Kidney (tissue), 14 donors: Measurements from ENCODE around the gene CSKMT. TPM values are rescaled to one million over a fixed set of nuclear protein-coding genes. Genes with fewer than 3 reads are reported as not detected.
"Not testable (repeated sequence)": the region's sequence is repeated elsewhere in the genome, so short reads cannot be mapped to it uniquely, and the experiment has no call there.

Experiments used
- DNase-seq, 5 donors: peaks; one replicate each; pipeline ENCODE4 v3.0.0-alpha.2; 2013 to 2020
- FAIRE-seq: peaks from 2 replicates; lab custom pipeline; 2012; peaks lifted over from hg19 to GRCh38; lab: Jason Lieb, UNC
- H3K27ac ChIP-seq, 2 donors: one replicate each; pipeline ENCODE4 v1.7.0; 2013; ENCODE audit warnings: low read depth in 2 of 2, low read length in 2 of 2, inconsistent platforms in 1 of 2
- H3K27me3 ChIP-seq: one replicate; pipeline ENCODE4 v1.7.1; 2013; ENCODE audit warnings: low read length, inconsistent platforms; ENCODE audit not compliant: control insufficient read depth, insufficient read depth
- H3K36me3 ChIP-seq, 3 donors: one replicate each; pipeline versions ENCODE4 v1.7.0 to v1.7.1; 2013; ENCODE audit warnings: low read length in 3 of 3, control low read depth in 1 of 3, inconsistent platforms in 1 of 3; ENCODE audit not compliant: insufficient read depth in 3 of 3, control insufficient read depth in 2 of 3
- H3K4me1 ChIP-seq, 3 donors: one replicate each; pipeline versions ENCODE4 v1.7.0 to v1.7.1; 2013; ENCODE audit warnings: low read length in 3 of 3, inconsistent platforms in 1 of 3, low read depth in 1 of 3; ENCODE audit not compliant: control insufficient read depth in 2 of 3, insufficient read depth in 2 of 3
- H3K4me3 ChIP-seq, 3 donors: one replicate each; pipeline versions ENCODE4 v1.7.0 to v1.8.1; 2013; ENCODE audit warnings: low read length in 3 of 3, control low read depth in 1 of 3, inconsistent platforms in 1 of 3
- H3K9ac ChIP-seq, 3 donors: one replicate each; pipeline versions ENCODE4 v1.7.0 to v1.7.1; 2013; ENCODE audit warnings: low read length in 3 of 3, control low read depth in 1 of 3, inconsistent platforms in 1 of 3
- H3K9me3 ChIP-seq, 3 donors: one replicate each; pipeline versions ENCODE4 v1.7.0 to v1.7.1; 2013; ENCODE audit warnings: low read length in 3 of 3, control low read depth in 1 of 3, inconsistent platforms in 1 of 3; ENCODE audit not compliant: control insufficient read depth in 2 of 3, insufficient read depth in 1 of 3
- intact Hi-C: fragments of 100-400 bp; cut with DNase I; formaldehyde crosslinking; loops from one replicate; pipeline ENCODE4 v1.11.1; 2022
- polyA plus RNA-seq: library from polyadenylated mRNA; stranded (reverse); fragments of 350-450 nt; fragmentation: Illumina TruSeq; extraction: RNeasy Lipid Tissue Mini Kit (QIAGEN cat#74804); gene quantifications from one replicate; pipeline ENCODE4 v1.2.3, GENCODE V29; 2014; ENCODE audit warnings: low read depth, low replicate concordance; ENCODE audit not compliant: insufficient read depth
- total RNA-seq: library from RNA; stranded (reverse); fragmentation: NEBNext Ultra II Directional; extraction: Animal tissue kit (Norgen Biotek cat#: 25700); gene quantifications from one replicate; pipeline ENCODE4 v1.2.1, GENCODE V29; 2021
- TF ChIP-seq, protein P1 (sequence below): IDR thresholded peaks from 3 replicates; pipeline ENCODE4 v1.5.1; 2012; ENCODE audit warnings: mild to moderate bottlenecking, moderate library complexity, borderline replicate concordance; ENCODE audit not compliant: insufficient read depth; ENCODE audit errors: extremely low read depth
- donor health status: control.
- donor health status: control.
- donor health status: control.
- donor health status: control.
- donor health status: control.
- donor health status: DM: yes; HTN: yes; CAD: no.
- donor health status: Normal renal cell carcinoma (clear cell type).

The CSKMT gene
- total and polyA plus RNA-seq, 2 donors from 2014 or later: 8.2 to 12.1 TPM

DNA sequence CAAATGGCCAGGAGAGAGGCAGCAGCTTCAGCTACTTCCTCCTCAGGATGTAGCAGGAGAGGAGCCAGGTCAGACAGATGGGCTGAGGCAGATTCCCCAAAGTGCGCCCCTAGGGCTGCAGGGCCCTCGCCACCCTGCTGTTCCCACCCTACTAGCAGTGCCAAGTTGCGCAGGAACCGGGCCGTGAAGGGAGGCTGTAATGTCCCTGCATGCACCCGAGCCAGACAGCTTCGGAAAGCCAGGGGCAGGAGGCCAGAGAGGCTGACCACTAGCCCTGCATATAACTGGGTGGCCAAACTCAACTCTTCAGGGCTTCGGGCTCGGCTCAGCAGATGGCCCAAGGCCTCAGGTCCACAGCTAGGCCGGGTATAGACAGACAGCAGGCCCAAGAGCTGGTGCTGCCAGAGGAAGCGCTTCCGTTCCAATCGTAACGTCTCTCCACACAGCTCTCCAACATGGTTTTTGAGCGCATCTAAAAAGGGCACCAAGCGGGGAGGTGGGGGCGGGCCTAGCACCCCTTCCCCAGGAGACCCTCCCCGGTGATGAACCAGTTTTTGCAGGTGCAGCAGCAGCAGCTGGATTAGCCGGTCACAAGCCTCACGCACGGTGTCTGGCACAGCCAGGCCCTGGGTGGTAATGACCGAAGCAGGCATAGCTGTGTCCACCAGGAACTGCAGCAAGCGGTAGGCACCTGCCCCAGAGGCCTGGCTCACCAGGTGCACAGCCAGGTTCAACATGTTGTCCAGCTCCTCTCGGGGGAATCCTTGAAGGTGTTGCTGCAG is 16.7 kb upstream of the CSKMT start:
- Histone ChIP-seq H3K9me3 (no peaks in the 10 kb centered on the region), H3K9ac (no peak overlapping the region), H3K27me3 (no peaks in the 10 kb centered on the region), H3K27ac (no peak overlapping the region), H3K4me3 (no peak overlapping the region), H3K36me3 (peaks cover 0 to 26% (median 5%) of the 10 kb centered on the region in 3 donors), H3K4me1 (peaks cover 0 to 20% (median 7%) of the 10 kb centered on the region in 3 donors)
- TF ChIP-seq, protein P1, sequence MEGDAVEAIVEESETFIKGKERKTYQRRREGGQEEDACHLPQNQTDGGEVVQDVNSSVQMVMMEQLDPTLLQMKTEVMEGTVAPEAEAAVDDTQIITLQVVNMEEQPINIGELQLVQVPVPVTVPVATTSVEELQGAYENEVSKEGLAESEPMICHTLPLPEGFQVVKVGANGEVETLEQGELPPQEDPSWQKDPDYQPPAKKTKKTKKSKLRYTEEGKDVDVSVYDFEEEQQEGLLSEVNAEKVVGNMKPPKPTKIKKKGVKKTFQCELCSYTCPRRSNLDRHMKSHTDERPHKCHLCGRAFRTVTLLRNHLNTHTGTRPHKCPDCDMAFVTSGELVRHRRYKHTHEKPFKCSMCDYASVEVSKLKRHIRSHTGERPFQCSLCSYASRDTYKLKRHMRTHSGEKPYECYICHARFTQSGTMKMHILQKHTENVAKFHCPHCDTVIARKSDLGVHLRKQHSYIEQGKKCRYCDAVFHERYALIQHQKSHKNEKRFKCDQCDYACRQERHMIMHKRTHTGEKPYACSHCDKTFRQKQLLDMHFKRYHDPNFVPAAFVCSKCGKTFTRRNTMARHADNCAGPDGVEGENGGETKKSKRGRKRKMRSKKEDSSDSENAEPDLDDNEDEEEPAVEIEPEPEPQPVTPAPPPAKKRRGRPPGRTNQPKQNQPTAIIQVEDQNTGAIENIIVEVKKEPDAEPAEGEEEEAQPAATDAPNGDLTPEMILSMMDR: no peak
- no peak for DNase-seq
- no peak for FAIRE-seq
- intact Hi-C loops: no loop called here

DNA sequence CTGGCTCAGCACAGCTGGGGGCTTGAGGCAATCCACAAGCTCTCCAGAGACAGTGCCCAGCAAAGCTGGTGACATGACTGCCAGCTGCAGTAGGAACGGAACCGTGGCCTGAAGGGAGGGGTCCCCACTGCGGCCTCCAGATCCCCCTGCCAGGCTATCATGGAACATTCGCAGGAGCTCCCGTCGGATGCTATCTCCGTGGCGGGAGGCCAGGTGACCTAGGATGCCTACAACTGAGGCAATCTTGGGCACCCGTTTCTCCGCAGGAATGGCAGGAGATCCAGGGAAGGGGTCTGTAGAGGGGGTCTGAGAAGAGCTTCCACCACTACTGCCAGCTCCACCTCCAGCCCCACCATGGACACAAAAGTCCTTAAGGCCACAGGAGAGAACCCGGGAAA is 16.1 kb upstream of the CSKMT start:
- Histone ChIP-seq H3K4me3 (no peak overlapping the region), H3K36me3 (peaks cover 0 to 24% (median 5%) of the 10 kb centered on the region in 3 donors), H3K4me1 (peaks cover 0 to 20% (median 7%) of the 10 kb centered on the region in 3 donors), H3K27ac (no peak overlapping the region), H3K27me3 (no peaks in the 10 kb centered on the region), H3K9ac (no peak overlapping the region), H3K9me3 (no peaks in the 10 kb centered on the region)
- intact Hi-C loops: no loop called here
- DNase-seq (no peak), FAIRE-seq (no peak)
- TF ChIP-seq, protein P1: no peak

DNA sequence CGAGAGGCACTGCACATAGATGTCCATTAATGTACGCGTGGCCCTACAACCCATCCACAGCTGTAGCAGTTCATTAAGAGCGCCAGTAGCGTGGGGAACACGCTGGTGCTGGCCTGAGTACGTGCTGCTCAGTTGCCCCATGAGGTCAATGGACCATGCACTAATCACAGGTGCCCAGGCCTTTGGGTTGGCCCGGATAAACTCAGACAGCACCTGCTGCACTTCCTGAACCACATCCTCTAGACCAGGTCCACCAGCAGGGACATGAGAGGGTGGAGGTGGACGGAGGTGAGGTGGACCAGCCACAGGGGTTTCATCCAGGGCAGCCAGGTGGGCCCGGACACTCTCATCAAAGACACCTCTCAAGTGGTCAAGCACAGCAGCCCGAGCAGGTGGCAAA is 15.6 kb upstream of the CSKMT start:
- Histone ChIP-seq H3K9ac (no peak overlapping the region), H3K27ac (no peak overlapping the region), H3K4me3 (no peak overlapping the region), H3K27me3 (no peaks in the 10 kb centered on the region), H3K36me3 (peaks cover 0 to 19% (median 5%) of the 10 kb centered on the region in 3 donors), H3K4me1 (peaks cover 0 to 20% (median 7%) of the 10 kb centered on the region in 3 donors), H3K9me3 (no peaks in the 10 kb centered on the region)
- intact Hi-C loops: no loop called here
- no peak for DNase-seq
- TF ChIP-seq, protein P1: no peak
- no peak for FAIRE-seq

- H3K4me3 ChIP-seq, H3K9me3 ChIP-seq, FAIRE-seq, intact Hi-C loops, DNase-seq, H3K27me3 ChIP-seq, H3K9ac ChIP-seq, H3K27ac ChIP-seq: not testable (repeated sequence)
- H3K4me1 ChIP-seq: peaks cover 0 to 17% (median 7%) of the 10 kb centered on the region in 3 donors
- H3K36me3 ChIP-seq: peaks cover 0 to 19% (median 5%) of the 10 kb centered on the region in 3 donors
These were observed 14.8 kb upstream of the CSKMT start for GRCh38 chr11:62650283-62650682.
